ENCODE measurements around the gene NEDD9.

GRCh38 chr6:11204005-11204399 is 28.5 kb downstream of the NEDD9 start:
- TF ChIP-seq, protein P1, sequence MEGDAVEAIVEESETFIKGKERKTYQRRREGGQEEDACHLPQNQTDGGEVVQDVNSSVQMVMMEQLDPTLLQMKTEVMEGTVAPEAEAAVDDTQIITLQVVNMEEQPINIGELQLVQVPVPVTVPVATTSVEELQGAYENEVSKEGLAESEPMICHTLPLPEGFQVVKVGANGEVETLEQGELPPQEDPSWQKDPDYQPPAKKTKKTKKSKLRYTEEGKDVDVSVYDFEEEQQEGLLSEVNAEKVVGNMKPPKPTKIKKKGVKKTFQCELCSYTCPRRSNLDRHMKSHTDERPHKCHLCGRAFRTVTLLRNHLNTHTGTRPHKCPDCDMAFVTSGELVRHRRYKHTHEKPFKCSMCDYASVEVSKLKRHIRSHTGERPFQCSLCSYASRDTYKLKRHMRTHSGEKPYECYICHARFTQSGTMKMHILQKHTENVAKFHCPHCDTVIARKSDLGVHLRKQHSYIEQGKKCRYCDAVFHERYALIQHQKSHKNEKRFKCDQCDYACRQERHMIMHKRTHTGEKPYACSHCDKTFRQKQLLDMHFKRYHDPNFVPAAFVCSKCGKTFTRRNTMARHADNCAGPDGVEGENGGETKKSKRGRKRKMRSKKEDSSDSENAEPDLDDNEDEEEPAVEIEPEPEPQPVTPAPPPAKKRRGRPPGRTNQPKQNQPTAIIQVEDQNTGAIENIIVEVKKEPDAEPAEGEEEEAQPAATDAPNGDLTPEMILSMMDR (IDR thresholded peaks at IDR 0.05; ENCODE audit: low read depth, low read length): no peak
- TF ChIP-seq, protein P2, sequence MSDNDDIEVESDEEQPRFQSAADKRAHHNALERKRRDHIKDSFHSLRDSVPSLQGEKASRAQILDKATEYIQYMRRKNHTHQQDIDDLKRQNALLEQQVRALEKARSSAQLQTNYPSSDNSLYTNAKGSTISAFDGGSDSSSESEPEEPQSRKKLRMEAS (IDR thresholded peaks at IDR 0.05; ENCODE audit: low read depth, low read length): no peak
- no peak for TF ChIP-seq POLR2A (IDR thresholded peaks at IDR 0.05; ENCODE audit: extremely low read depth, insufficient read length)

Data from NB4 (cell line).